Ovary (tissue), 9 donors: ENCODE results near the gene RPL3. TPM values are rescaled to one million over a fixed set of nuclear protein-coding genes. Genes with fewer than 3 reads are reported as not detected.

Source experiments
- DNase-seq, 5 donors: peaks; one replicate each; pipeline ENCODE4 v3.0.0-alpha.2; 2019 to 2020
- H3K27ac ChIP-seq, 2 donors: fragments of 200-600 bp; one replicate each; pipeline versions ENCODE4 v1.5.1 to v1.8.0; 2019 to 2022
- H3K27me3 ChIP-seq: fragments of 200-600 bp; one replicate; pipeline ENCODE4 v1.8.0; 2022
- H3K36me3 ChIP-seq: fragments of 200-600 bp; sonication (generic); one replicate; pipeline ENCODE4 v1.5.1; 2019
- H3K4me1 ChIP-seq: one replicate; pipeline ENCODE4 v1.8.1; 2013; ENCODE audit warnings: mild to moderate bottlenecking, moderate library complexity; ENCODE audit not compliant: insufficient read depth
- H3K4me3 ChIP-seq: fragments of 200-600 bp; sonication (generic); one replicate; pipeline ENCODE4 v1.5.1; 2017
- H3K9me3 ChIP-seq, 2 donors: fragments of 200-600 bp in 1 of 2; sonication (generic) in 1 of 2; one replicate each; pipeline versions ENCODE4 v1.5.1 to v1.8.1; 2013 to 2019; ENCODE audit warnings: mild to moderate bottlenecking in 1 of 2, moderate library complexity in 1 of 2
- EP300 ChIP-seq: sonication (generic); formaldehyde crosslinking; IDR thresholded peaks from one replicate; pipeline ENCODE4 v1.6.1; 2017; ENCODE audit warnings: antibody characterized with exemption
- POLR2A ChIP-seq: fragments of 450-650 bp; IDR thresholded peaks from one replicate; pipeline ENCODE4 v1.6.1; 2017; ENCODE audit warnings: antibody characterized with exemption, mild to moderate bottlenecking, moderate library complexity
- WGBS, 3 donors: extraction: QIAGEN DNeasy Blood & Tissue Kit in 1 of 3; methylation state at CpG; one replicate each; pipeline versions ENCODE4 v1.1.5 to v1.1.7; 2013 to 2017; 5-methylcytosine and 5-hydroxymethylcytosine counted together
- intact Hi-C, 4 donors: fragments of 100-400 bp; cut with DNase I; formaldehyde crosslinking; loops; one replicate each; pipeline versions ENCODE4 v1.11.0 to v1.15.1; 2022 to 2023
- polyA plus RNA-seq, 2 donors: library from polyadenylated mRNA; stranded (reverse); fragments of 200-250 nt in 1 of 2; fragments of 350-450 nt in 1 of 2; fragmentation: Illumina TruSeq in 1 of 2; extraction: RNeasy Lipid Tissue Mini Kit (QIAGEN cat#74804) in 1 of 2; gene quantifications; one replicate each; pipeline ENCODE4 v1.2.3, GENCODE V29; 2013 to 2014
- total RNA-seq, 7 donors: library from RNA; depleted of rRNA in 2 of 7; stranded (reverse); fragments of >200 nt in 2 of 7; fragmentation: NEBNext Ultra II Directional in 3 of 7; extraction: Animal tissue kit (Norgen Biotek cat#: 25700) in 3 of 7; gene quantifications; one replicate each; pipeline versions ENCODE4 v1.1.0 to v1.2.4, GENCODE V29; 2016 to 2023
- TF ChIP-seq, protein P1 (sequence below), 3 donors: fragments of 450-650 bp in 2 of 3; fragments of 200-600 bp in 1 of 3; IDR thresholded peaks; one replicate each; pipeline versions ENCODE4 v1.5.1 to v1.8.0; 2016 to 2022; ENCODE audit warnings: antibody characterized with exemption in 3 of 3, mild to moderate bottlenecking in 1 of 3
- donor health status: DM: no; HTN: no; CAD: no; lungs with moderate emphysema.
- donor health status: DM: no; HTN: no; CAD: no.
- donor health status: Bipolar disorder and iron deficiency.
- donor health status: DM: yes; HTN: yes; CAD: no.
- donor health status: DM: no; HTN: no; CAD: no.
- donor health status: DM: yes; HTN: yes; CAD: no.

Gene RPL3
- total and polyA plus RNA-seq, 9 donors, result 3,441 to 7,258 (median 4,727) TPM

DNA sequence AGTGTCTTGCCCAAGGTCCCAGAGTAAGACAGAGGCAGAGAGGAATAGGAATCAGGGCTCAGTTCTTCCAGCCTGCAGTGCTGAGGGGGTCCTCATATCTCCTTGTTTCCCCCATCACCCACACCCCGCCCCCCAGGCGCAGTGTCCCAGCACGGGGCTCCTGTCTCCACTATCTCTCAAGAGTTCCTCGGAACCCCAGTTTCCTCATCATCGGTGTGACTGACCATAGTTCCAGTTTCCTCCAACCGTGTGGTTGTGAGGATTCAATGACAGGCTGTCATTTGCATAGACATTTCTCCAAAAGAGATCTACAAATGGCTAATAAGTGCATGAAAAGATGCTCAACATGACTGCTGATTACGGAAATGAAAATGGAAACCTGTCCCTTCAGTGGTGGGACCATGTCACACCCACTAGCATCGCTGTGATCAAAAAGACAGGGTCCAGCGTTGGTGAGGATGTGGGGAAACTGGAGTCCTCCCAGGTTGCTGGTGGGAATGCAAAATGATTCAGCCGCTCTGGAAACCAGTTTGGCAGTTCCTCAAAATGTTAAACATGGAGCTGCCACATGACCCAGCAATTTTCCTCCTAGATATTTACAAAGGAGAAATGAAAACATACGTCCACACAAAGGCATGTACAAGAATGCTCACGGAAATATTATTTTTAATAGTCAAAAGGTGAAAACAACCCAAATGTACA, 42.8 kb downstream of the RPL3 start:
- intact Hi-C loops, result no loop called here
- 83 to 86% (median 85%) methylated on average over 12 of the region's 12 CpGs for WGBS, 3 donors
- Histone ChIP-seq H3K27me3 (no peaks in the 10 kb centered on the region), H3K4me3 (no peak overlapping the region), H3K36me3 (no peaks in the 10 kb centered on the region), H3K27ac (no peak overlapping the region), H3K9me3 (no peaks in the 10 kb centered on the region), H3K4me1 (no peaks in the 10 kb centered on the region)
- TF ChIP-seq, protein P1, sequence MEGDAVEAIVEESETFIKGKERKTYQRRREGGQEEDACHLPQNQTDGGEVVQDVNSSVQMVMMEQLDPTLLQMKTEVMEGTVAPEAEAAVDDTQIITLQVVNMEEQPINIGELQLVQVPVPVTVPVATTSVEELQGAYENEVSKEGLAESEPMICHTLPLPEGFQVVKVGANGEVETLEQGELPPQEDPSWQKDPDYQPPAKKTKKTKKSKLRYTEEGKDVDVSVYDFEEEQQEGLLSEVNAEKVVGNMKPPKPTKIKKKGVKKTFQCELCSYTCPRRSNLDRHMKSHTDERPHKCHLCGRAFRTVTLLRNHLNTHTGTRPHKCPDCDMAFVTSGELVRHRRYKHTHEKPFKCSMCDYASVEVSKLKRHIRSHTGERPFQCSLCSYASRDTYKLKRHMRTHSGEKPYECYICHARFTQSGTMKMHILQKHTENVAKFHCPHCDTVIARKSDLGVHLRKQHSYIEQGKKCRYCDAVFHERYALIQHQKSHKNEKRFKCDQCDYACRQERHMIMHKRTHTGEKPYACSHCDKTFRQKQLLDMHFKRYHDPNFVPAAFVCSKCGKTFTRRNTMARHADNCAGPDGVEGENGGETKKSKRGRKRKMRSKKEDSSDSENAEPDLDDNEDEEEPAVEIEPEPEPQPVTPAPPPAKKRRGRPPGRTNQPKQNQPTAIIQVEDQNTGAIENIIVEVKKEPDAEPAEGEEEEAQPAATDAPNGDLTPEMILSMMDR (IDR thresholded peaks at IDR 0.05), result no peak
- no peak for TF ChIP-seq POLR2A
- no peak for TF ChIP-seq EP300
- no peak for DNase-seq

- DNase-seq, result no peak
- no peaks in the 10 kb centered on the region for H3K4me1 ChIP-seq
- no peak overlapping the region for H3K4me3 ChIP-seq
- no peaks in the 10 kb centered on the region for H3K27me3 ChIP-seq
- no peaks in the 10 kb centered on the region for H3K36me3 ChIP-seq
- 78 to 83% (median 83%) methylated on average over 9 of the region's 9 CpGs for WGBS, 3 donors
- TF ChIP-seq POLR2A (no peak), EP300 (no peak)
- TF ChIP-seq, protein P1 (IDR thresholded peaks at IDR 0.05), result no peak
- no peak overlapping the region for H3K27ac ChIP-seq
- no peaks in the 10 kb centered on the region for H3K9me3 ChIP-seq
- intact Hi-C loops, result no loop called here
Measured at GRCh38 chr22:39275814-39276439, 43.5 kb downstream of the RPL3 start.

- Histone ChIP-seq H3K27ac (no peak overlapping the region), H3K9me3 (no peaks in the 10 kb centered on the region), H3K27me3 (no peaks in the 10 kb centered on the region), H3K36me3 (no peaks in the 10 kb centered on the region), H3K4me1 (no peaks in the 10 kb centered on the region), H3K4me3 (no peak overlapping the region)
- 78 to 82% (median 80%) methylated on average over 17 of the region's 17 CpGs for WGBS, 3 donors
- DNase-seq, result no peak
- intact Hi-C loops, result no loop called here
- no peak for TF ChIP-seq POLR2A
- TF ChIP-seq, protein P1 (IDR thresholded peaks at IDR 0.05), result no peak
- no peak for TF ChIP-seq EP300
Measured at GRCh38 chr22:39273950-39274887, 45.2 kb downstream of the RPL3 start.

GRCh38 chr22:39270792-39271191, 48.6 kb downstream of the RPL3 start:
- Histone ChIP-seq H3K27ac (no peak overlapping the region), H3K27me3 (no peaks in the 10 kb centered on the region), H3K36me3 (no peaks in the 10 kb centered on the region), H3K4me1 (no peaks in the 10 kb centered on the region), H3K9me3 (no peaks in the 10 kb centered on the region), H3K4me3 (no peak overlapping the region)
- TF ChIP-seq, protein P1 (IDR thresholded peaks at IDR 0.05), result no peak
- no peak for TF ChIP-seq POLR2A
- no peak for TF ChIP-seq EP300
- intact Hi-C loops, result no loop called here
- 87 to 95% (median 92%) methylated on average over 9 of the region's 9 CpGs for WGBS, 3 donors
- no peak for DNase-seq
